ENCODE measurements around the gene SYNCRIP.
A peak's percentile ranks its signal among the peaks of the same experiment; 100 is the strongest.
"Not testable (repeated sequence)": the region's sequence is repeated elsewhere in the genome, so short reads cannot be mapped to it uniquely, and the experiment has no call there.

Gene SYNCRIP

DNA sequence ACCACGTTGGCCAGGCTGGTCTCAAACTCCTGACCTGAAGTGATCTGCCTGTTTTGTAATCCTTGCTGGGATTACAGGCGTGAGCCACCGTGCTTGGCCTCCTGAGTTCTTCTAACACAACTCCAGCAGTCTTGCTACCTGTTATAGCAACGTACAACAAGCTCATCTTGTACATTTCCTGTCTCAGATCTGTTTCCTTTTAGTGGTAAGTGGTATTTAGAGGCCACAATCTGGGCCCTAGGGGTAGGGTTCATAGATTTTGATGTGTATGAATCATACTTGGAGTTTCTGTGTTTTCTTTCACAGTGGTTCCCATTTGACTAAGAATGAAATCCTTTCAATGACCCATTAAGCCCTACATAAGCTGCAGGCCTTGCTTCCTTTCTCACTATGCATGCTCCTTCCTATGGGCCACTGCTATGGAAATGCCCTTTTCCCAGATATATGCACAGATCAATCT, 27.1 kb upstream of the SYNCRIP start:
- peak; percentile 60 for DNase-seq (ENCODE audit: low spot score)

DNA sequence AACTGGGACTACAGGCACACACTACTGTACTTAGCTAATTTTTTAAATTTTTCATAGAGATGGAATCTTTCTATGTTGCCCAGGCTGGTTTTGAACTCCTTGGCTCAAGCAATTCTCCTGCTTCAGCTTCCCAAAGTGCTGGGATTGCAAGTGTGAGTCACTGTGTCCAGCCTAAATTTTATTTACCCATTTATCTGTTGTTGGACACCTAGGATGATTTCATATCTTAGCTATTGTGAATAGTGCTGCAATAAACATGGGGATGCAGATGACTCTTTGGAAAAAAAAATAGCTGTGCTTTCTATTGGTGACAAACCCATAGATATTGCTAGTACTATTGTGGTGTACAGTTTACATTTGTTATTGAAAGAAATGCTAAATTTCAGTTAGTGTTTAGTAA, 19.6 kb upstream of the SYNCRIP start:
- no peak for DNase-seq (ENCODE audit: low spot score)

DNA sequence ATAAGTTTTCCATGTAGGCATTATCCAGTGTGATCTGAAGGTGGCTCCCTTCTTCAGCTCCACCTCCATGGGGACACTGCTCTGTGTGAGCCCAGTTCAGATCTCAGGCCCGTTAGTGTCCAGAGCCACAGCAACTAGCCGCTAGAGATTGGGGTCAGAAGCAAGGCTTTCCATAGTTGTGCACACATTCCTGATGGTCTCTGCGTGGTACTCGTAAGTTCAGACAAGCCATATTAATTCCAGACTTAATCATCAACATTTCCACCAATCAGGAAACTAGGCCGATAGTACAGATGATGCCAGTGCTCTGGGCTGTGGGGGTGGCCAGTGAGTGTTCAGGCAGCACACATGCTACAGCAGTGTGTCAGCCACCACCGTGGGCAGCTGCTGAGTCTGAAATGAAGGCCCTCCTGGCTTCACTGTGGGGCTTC, 17.5 kb upstream of the SYNCRIP start:
- no peak for DNase-seq (ENCODE audit: low spot score)

DNA sequence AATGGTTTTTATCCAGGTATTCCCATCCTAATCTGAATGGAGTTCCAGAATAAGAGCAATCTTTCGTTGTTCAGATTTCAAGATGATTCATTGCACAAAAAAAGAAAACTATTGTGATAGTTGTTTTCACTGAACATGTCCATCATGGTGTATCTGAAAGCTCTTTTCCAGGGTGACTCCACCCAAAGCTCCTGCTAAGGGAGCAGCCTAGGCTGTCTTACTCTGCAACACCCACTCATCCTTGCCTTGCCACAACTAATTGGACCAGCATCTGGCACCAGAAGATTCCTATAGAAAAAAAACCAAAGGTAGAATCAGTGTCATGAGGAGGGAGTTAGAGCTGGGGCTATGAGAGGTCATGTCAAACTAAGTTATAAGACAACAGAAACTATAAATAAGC, 7.9 kb upstream of the SYNCRIP start:
- DNase-seq (ENCODE audit: low spot score): no peak

DNA sequence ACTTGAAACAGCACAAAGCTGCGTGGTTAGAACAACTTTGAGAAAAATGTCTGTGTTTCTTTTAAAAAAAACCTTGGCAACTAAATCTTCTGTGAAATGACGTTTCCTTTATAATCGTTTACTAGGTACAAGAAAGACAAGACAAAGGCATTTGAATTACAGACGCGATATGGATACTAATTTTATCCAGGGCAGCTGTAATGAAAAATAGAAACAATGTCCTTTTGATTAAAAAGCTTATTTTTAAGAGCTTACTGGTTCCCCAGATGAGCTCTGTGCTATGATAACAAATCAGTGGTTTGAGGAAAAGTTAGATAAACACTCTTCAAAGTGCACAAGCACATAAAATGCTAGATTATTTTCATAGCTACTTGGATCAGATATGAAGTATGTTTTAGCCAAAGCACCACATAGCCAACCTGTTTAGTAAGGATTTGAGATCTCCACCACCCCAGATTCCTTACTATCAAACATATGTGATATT, 1.6 kb upstream of the SYNCRIP start:
- DNase-seq (ENCODE audit: low spot score): no peak

DNA sequence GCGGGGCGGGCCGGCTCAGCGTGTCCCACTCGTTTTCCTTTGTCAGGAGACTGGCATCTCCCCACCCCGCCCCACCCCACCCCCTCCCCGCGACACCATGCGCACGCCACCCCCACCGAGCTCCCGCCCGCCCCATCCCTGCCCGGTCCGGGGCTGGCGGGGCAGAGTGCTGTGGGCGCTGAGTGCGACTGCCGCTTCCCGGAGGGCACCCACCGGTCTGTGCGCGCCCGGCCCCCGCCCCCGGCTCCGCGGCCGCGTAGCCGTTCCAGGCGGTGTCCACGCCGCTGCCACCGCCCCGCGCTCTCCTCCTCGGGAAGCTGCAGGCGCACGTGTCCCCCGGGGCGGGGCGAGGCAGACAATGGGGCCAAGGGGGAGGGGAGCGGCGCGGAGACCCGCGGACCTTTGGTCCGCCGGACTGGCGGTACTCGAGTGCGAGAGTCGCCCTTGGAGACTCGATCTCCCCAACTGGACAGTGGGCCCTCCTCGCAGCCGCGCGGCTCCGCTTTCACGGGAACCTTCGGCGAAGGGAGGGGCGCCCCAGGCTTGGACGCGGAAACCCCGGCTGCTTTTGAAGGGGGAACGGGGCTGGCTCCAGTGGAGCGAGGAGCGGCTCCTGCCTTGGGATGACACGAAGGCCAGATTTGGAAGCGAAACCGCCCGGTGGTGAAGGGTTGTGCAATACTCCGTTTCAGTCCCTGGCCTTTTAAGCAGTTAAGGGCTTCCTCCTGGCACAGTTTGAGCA, 1.0 kb upstream of the SYNCRIP start:
- DNase-seq (ENCODE audit: low spot score): peak; percentile 45

DNA sequence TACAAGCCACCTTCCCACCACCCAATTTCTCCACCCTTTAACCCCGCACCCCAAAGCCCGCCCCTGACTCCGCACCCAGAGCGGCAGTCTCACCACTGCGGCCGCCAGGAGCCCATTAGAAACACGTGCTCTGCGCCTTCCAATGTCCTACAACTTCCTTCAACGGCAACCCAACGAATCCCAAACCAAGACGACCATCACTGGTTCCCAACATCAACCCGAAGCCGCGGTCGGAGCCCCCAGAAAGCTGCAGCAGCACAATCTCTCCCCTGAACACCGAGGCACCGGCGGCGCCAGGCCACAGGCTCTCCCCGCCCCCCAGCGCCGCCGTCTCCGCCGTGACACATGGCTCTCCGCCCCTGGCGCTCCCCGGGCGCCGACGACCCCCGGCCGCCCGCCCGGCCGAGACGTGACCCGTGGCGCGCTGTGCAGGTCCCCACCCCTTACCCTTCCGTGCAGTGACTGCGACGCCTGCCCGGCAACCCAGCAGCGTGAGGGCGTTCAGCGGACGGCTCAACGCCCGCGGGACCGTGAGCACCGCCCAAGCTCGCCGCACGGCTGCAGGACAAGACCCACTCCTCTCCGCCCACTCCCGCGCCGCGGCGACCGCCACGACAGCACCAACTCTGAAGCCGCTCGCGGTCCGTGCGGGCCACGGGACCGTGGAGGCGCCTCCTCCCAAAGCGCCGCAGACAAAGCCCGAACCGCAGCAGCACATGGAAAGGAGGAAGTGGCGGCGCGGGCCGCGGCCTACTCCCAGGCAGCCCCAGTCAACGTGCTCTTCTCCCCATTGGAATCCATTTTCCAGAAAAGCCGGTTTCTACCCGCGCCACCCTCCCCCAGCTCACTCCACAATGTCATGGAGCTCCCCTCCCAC, 551 bp downstream of the SYNCRIP start:
- no peak for DNase-seq (ENCODE audit: low spot score)

DNA sequence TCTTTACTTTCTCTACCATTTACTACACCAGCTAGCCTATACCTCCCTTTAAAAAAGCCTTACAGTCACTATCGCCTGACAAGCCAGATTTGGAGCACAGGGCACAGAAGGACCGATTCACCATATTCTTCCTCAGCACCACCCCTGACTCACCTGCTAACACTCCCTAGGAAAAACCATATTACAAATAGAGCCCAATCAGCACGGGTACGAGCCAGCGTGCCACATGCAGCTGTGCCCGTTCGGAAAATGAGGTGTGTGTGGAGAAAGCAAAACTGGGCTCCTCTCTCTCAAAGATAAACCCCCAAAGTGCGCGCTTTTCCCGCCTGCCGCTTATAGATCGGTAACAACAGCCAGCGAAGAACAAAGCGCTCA, 1.2 kb downstream of the SYNCRIP start:
- no peak for DNase-seq (ENCODE audit: low spot score)

DNA sequence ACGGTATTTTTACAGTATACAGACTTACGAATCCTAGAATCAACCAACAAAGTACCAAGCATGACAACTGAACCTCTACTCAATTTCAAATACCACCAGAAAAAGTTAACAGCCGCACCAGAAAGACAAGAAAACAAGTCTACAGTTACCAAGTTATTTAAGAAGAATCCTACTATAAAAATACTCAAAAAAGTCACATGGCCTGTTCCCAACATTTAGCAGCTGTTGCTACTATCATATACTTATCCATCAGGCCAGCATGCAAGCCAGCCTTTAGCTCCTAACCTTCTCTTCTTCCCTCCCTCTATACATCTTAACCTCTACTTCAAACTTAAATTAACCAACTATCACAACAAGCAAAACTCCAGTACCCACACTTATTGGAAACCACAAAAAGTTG, 1.9 kb downstream of the SYNCRIP start:
- DNase-seq (ENCODE audit: low spot score): no peak

DNA sequence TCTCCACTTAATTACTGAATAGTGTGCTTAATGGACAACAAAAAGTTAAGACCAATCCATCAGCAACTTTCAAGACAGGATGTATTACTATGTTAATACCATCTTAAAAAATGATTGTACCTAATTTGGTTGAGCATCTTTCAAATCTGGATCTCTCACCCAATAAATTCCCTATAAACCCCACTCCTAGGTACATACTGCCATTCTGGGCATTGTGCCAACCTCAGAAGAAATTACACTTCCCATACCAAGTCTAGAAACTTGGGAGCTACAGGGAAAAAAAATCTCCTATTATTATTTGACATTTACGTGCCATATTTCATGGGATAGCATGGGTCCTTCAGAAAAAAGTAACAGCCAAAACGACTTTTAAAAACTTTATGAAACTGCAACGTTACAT, 5.1 kb downstream of the SYNCRIP start:
- no peak for DNase-seq (ENCODE audit: low spot score)

DNA sequence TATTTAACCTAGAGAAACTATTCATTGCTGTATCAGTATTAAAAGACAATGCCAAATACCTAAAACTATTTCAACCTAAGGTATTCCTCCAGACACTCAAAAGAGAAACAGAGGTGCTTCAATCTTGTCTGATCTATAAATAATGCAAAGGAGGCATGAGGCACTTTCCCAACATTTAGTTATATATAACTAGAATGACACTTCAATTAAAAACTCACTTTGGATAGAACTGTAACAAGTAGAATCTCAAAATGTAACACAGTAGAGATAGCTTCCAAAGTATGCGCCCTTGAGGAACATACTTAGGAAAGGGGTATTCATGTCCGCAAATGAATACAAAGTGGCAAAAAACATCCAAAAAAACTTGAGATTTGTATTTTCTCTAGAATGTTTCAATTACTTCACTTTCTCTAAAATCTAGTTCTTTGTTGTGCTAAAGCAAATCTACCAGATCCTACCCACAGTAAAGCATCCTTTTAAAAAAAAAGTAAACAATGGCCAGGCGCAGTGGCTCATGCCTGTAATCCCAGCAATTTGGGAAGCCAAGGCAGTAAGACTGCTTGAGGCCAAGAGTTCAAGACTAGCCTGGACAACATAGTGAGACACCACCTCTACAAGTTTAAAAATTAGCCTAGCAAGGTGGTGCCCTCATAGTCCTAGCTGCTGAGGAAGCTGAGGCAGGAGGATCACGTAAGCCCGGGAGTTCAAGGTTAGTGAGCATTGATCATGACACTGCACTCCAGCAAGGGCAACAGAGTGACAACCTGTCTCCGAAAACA, 10.3 kb downstream of the SYNCRIP start:
- no peak for DNase-seq (ENCODE audit: low spot score)

DNA sequence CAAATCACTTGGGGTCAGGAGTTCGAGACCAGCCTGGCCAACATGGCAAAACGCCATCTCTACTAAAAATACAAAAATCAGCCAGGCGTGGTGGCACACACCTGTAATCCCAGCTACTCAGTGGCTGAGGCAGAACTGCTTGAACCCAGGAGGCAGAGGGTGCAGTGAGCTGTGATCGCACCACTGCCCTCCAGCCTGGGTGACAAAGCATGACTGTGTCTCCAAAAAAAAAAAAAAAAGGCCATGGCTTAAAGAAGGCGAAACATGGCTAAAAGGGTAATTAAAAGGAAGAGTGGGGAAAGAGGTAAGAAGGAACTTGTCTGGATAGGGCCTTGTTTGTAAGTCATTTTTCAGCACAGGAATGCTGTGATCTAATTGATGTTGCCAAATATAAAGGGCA, 11.6 kb downstream of the SYNCRIP start:
- DNase-seq (ENCODE audit: low spot score): not testable (repeated sequence)

DNA sequence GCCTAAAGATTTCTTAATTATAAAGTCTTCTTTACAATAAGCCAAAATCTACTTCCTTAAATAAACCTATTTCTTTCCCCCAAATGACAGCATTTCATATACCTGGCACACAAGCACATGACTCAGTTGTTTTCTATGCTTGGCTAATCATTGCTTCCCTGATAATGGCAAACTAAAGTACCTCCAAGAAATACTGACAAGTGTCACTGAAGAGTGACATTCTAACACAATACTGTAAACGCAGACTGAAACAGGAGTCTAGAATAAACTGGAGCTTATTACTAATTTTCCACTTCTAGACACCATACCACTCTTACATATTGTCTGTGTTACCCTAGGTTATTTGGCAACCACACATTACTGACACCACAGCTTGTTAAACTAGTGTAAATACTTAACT, 14.3 kb downstream of the SYNCRIP start:
- no peak for DNase-seq (ENCODE audit: low spot score)

DNA sequence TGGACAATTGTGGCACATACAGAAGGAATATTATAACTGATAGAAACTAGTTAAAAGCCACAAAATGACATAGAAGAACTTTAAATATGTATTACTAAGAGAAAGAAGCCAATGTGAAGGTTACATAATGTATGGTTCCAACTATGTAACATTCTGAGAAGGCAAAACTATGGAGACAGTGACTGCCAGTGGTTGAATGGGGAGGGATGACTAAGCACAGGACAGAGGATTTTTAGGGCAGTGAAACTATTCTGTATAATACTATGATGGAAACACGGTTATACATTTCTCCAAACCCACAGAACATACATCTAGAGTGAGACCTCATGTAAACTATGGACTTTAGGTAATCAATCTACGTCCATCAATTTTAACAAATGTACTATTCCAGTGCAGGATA, 22.4 kb downstream of the SYNCRIP start:
- DNase-seq (ENCODE audit: low spot score): no peak

DNA sequence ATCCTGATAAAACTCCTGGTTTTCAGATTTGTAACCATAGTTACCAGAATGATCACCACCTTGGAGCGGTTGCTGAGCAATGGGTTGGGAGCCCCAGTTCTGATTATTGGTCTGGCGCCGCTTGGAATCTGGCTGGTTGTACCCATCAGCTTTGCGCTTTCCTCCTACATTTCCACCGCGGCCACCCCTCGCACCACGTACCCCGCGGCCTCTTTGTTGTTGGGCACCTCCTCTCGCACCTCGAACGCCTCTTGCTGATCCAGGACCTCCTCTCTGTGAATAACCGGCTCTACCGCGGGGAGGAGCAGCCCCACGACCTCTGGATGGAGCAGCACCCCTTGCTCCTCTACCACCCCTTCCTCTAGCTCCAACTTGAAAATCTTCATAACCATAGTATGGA, 27.9 kb downstream of the SYNCRIP start:
- DNase-seq (ENCODE audit: low spot score): no peak

DNA sequence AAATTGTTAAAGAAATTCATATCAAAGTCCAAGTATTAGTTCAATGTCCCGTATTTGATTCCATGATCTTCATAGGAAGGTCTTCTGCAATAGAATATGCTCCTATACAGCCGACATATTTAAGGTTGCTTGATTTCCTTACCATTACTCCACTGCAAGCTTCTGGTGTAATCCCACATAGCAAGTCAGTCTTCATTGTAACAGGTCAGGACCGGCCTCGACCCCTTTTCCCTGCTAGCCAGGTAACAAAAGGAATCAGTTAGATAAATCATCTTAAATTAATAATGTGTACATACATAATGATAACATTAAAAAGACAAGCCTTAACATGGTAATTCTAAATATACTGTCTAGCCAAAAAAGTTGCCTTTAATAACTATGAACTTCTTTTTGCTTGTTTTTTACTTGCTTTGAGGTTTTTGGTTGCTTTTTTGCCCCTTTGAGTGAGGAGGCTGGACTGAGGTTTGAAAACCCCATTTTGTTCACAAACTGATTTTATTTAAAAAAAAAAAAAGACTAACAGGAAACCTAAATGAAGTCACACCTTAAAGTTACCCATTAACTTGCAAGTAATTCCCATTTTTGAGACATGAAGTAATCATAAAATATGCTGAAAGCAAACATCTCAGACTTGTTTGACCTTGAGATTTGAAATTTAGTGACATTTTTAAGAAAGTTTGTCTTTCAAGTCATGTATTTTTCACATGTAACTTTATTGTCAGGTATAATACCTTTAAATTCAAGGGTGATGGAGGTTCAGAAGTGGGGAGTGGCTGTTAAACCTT, 29.8 kb downstream of the SYNCRIP start:
- no peak for DNase-seq (ENCODE audit: low spot score)

DNA sequence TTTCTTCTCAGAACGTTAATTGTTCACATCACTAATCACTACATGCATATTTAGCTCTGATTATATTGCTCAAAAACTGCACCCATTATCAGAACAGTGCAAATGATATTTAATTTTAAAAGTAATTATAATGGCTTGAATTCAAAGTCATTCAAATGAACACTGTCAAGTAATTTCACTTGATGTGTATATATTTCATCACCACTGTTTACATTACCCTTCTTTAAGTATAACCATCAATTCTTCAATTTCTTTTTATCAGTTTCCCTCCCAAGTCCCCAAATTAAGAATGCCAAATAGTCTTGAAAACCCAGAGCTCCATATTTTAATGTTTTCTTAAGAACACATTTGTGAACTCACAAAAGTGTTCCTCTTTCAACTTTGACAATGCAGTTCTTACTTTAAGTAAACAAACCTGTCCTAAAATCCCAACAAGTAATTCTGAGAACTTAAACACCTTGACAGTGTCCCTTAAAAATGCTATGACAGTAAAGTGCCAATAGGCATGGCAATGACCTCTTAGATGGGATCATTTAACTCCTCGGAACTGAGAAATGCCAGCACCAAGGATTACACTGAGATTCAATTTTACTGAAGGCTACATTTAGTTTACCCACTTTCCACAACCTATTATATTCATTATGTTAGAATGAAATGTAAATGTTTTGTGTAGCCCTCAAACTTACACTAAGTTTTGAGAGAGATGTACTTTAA, 32.3 kb downstream of the SYNCRIP start:
- no peak for DNase-seq (ENCODE audit: low spot score)

DNA sequence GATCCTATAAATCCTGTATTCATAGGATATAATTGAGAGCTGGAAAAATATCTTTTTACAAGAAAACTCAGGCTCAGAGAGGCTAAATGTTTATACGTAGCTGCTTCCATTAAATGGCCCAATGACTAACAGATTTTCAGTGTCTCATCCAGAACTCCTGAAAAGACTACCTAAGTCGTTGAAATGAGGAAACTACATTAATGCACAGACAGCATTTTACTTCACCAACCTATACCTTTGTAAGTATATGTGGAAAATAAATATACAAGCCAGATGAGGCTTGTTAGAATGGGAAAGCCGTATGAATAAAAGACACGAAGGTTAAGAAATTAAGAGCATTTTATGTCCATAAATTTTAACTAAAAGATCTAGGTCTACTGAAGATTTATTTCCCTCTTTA, 40.6 kb downstream of the SYNCRIP start:
- DNase-seq (ENCODE audit: low spot score): no peak

DNA sequence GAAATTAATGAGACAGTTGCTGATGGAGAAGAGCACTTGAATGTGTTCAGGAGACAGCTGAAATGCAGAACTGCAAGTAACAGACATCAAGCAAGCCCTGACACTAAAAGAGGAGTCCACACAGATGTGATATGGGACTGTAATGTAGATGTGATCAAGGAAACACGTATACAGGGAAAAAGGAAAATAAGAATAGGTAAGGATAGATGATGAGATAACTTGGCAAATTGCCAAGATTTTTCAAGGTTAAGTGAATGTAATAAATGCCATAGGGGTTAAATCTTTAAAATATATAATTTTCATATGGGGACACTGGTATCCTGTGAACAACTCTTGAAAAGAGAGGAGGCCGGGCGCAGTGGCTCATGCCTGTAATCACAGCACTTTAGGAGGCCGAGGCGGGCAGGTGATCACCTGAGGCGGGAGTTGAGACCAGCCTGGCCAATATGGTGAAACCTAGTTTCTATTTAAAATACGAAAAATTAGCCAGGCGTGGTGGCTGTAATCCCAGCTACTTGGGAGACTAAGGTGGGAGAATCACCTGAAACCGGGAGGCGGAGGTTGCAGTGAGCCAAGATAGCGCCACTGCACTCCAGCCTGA, 41.9 kb downstream of the SYNCRIP start:
- no peak for DNase-seq (ENCODE audit: low spot score)

DNA sequence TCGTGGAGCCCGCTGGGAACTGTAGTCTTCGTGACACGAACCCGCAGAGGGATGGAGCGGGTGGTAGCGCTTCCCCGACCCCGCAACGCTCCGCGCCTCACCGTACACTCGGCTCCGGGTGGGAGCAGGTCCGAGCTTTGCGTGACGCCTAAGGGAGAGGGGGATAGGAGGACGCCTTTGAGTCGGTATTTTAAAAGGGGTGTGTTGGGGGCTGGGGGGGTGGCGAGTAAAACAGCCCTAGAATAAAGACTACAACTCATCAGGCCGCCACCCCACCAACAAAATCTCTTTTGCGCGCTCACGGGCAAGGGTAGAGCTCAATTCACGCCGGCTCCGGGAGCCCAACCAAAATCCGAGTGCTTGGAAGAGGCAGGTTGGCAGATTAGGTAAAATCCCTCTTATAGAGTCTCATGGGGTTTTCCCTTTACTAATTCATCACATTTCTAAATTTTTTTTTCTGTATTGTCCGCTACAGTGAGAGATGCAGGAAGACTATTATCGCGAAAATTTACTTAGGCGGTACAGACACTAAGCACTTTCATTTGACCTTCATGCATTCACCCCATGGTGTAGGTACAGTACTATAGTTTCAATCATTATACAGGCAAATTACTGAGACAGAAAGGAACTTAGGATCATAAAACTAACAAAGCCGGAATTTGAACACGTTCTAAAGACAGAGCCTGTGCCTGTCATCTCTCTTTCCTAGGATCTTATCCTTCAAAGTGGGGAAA, 48.3 kb downstream of the SYNCRIP start:
- no peak for DNase-seq (ENCODE audit: low spot score)

Measured in COLO829 (cell line).